Fibroblast of skin of back (primary cell): ENCODE data around the gene TSPAN7.
A peak's percentile ranks its signal among the peaks of the same experiment; 100 is the strongest.

Experiments used
- DNase-seq: peaks from one replicate; pipeline ENCODE4 v3.0.0-alpha.2; 2013

TSPAN7 gene

DNA sequence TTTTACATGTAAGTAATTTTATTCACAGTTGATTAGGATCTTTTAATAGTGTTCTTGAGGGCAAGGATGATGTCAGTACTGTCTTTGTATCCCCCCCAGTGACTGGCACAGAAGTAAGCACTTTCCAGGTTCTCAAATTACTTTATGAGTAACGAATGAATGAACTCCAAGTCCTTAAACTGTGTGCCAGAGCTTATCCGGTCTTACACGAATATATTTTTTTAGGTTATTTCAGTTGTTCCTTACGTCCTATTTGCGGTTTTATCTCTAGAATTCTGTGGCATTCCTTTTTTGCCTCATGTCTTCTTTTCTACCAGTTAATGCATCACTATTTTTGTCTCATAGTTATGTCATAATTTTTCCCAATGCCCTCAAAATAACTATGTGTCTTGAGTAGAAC, 133.1 kb downstream of the TSPAN7 start:
- no peak for DNase-seq

DNA sequence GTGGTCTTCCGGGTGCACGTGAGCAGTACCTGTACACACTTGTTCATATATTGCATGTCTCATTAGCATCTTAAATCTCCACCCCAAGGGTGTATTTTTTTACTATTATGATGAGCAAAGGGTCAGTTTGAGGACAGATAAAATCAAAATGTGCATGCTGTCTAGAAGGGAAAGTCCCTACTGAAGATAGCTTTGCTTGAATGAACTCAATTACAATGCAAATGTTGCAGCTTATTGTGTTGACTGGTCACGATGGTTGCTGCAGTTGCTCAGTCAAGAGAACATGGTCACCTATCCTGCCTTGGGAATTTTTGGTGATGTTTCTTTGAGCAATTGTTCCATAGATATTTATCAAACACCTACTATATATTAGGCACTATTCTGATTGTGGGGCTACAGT, 136.1 kb downstream of the TSPAN7 start:
- DNase-seq: no peak

DNA sequence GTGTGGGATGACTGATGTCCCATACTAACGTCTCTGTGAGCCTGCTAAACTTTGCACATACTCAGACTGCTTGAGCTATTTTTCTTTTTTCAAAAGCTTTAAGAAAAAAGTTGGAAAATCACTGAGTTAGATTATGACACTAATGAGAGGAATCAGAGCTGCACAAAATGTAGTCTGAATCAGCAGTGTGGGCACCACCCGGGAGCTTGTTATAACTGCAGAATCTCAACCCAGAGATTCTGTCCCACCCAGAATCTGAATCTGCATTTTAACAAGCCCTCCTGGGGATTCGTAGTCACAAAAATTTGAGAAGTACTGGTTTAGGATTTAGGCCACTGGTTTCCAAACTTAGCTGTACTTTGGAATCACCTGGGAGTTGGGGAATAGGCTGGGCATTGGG, 137.8 kb downstream of the TSPAN7 start:
- no peak for DNase-seq

DNA sequence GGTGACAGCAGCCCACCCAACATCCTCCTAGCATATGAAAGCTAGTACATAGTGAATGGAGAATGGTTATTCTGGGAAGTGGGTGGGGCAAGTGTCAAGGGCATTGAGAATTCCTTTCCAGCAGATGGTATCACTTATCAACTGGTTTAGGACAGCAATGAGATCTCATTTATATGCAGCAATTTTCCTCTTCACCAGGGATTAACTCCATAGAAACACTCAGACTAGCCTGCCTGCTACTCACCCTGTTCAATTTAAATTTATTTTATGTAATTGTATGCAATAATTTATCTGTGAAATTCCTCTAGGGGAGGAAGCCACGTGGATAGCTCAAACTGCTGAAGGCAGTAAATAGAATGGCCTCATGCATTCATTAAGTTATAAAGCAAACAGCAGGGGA, 138.4 kb downstream of the TSPAN7 start:
- no peak for DNase-seq

DNA sequence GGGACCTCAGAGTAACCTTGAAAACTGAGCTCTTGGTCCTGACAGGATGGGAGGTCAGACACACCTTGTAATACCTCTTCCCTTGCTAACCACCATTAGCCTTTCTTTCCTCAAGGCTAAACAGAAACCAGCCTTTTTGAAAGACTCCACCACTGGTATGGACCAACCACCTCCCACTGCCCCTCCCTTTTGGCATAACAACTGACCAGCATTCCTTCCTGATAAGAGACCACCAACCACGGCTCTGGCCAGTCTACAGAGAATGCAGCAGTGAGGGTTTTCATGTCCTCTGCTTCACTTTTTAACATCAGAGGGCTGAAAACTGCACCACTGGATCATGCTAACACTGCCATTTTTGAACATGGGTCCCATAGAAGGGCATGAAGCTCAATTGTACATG, 139.7 kb downstream of the TSPAN7 start:
- no peak for DNase-seq

DNA sequence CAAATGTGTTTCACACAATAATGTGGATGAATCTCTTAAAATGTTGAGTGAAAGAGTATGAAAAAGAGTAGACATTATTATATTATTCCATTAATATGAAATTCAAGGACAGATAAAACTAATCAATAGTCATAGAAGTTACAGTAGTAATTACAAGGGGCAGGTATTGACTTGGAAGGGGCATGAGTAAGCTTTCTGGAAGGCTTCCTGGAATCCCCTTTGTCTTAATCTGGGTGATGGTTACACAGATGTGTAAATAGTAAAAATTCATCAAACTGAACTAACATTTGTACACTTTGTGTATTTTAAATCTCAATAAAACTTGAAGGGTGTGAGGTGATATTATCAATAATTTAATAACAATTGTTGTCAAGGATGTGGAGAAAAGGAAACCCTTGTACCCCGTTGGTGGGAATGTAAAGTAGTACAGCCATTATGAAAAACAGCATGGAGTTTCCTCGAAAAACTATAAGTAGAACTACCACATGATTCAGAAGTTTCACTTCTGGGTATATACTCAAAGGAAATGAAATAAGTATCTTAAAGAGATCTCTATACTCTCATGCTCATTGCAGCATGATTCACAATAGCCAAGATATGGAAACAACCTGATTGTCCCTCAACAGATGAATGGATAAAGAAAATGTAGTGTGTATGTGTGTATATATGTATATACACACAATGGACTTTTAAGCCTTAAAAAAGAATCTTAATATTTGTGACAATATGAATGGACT, 143.0 kb downstream of the TSPAN7 start:
- no peak for DNase-seq

DNA sequence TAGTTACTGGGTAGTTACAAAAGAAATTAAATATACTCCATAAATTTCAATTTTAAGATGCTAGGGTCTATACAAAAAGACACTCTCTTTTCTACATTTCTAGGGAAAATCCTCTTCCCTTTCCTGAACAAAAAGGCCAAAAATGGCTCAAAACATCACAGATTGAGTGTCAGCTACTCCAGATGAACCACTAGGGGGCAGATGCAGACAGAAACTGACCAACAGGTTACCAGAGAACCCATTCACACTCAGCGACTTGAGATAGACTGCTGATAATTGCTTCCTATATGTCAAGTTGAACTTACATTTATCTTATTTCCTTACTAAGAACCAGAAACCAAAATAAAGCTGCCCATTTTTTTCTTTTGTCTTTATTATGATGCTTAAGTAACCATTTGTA, 156.5 kb downstream of the TSPAN7 start:
- peak; percentile 10 for DNase-seq

DNA sequence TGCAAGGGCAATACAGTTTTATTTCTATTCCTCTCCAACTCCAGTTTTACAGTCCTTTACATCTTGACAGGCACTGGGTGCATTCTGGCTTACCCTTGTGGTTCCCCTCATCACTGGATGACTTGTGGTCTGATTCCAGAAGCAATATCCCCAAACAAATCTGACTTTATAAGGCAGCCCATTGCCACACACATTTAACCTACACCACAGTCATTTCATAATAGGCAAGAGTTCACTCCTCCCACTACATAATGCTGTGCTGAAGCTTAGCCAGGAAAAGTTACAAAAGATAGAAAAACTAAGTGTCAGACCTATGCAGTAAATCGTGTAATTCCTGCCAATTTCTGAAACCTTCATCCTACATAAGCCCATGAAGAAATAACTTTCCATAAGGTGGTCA, 157.0 kb downstream of the TSPAN7 start:
- DNase-seq: no peak

DNA sequence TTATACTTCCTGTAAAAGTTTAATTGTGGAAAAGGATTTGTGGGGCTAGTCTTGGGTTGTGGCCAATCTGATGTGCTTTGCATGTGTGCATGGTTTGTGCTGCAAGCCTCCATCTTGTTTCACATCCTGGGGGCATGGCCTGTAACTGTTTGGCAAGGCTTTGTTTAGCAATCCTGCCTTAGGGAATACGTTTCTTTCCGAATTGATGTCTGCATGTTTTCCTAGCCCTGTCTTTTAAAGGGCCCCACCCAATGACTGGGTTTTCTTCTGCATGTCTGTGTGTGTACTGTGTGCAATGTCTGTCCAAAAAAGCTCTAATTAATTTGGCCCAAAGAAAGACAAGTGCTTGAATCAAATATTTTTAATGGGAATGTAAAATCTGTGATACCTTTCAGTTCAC, 165.3 kb downstream of the TSPAN7 start:
- DNase-seq: no peak

DNA sequence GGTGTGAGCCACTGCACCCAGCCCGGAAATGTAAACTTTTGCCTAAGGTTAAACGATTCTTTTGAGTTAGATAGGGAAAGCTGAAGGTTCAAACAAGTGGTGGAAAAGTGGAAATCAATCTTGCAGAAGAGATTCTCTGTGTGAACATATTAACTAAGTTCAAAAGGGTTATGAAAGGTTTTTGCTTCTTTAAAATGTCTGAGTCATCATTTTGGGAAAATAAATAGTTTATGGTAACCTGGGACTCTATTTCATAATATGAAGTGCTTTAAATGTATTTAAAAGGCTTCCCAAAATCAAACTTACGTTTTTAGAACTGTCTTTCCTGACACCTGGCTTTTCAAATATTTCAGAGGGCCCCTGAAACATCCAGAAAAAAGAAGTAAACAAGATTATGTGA, 166.3 kb downstream of the TSPAN7 start:
- no peak for DNase-seq

DNA sequence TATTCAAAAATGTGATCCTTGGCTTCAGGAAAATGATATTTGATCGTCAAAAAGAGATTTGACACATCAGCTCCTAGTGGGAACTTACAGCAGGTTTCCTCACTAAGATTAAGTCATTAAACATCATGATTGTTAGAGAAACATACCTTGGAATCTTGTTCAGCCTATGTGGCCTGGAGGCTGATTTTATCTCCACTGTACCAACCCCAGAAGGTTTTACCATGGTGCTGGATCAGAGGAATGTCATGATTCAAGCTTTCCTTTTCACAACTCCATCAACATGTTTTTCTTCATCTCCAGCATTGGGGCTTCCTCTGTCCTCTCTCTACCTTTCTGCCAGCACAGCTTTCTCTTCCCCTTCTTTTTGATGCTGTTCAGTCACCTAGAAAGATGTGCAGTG, 171.5 kb downstream of the TSPAN7 start:
- no peak for DNase-seq
